Liver (tissue), 9 donors: ENCODE results near the gene WDR86. TPM values are rescaled to one million over a fixed set of nuclear protein-coding genes. Genes with fewer than 3 reads are reported as not detected.

Source experiments
- DNase-seq: peaks from one replicate; pipeline ENCODE4 v3.0.0-alpha.2; 2017; ENCODE audit warnings: low spot score
- H3K27ac ChIP-seq, 2 donors: one replicate each; pipeline ENCODE4 v1.7.0; 2013; ENCODE audit warnings: inconsistent platforms in 2 of 2, low read length in 2 of 2, control low read depth in 1 of 2, low read depth in 1 of 2, mild to moderate bottlenecking in 1 of 2
- H3K27me3 ChIP-seq, 4 donors: one replicate each; pipeline versions ENCODE4 v1.6.1 to v1.7.0; 2013; ENCODE audit warnings: low read length in 3 of 4, inconsistent platforms in 1 of 4, mild to moderate bottlenecking in 1 of 4, moderate library complexity in 1 of 4; ENCODE audit not compliant: control insufficient read depth in 4 of 4, insufficient read depth in 4 of 4
- H3K36me3 ChIP-seq, 4 donors: one replicate each; pipeline versions ENCODE4 v1.6.1 to v1.7.0; 2013; ENCODE audit warnings: low read length in 3 of 4, mild to moderate bottlenecking in 3 of 4, low read depth in 1 of 4, moderate library complexity in 1 of 4; ENCODE audit not compliant: control insufficient read depth in 4 of 4, insufficient read depth in 3 of 4
- H3K4me1 ChIP-seq, 4 donors: one replicate each; pipeline versions ENCODE4 v1.6.1 to v1.7.0; 2013; ENCODE audit warnings: low read length in 3 of 4, mild to moderate bottlenecking in 3 of 4, moderate library complexity in 1 of 4; ENCODE audit not compliant: control insufficient read depth in 4 of 4, insufficient read depth in 4 of 4
- H3K4me3 ChIP-seq, 3 donors: one replicate each; pipeline versions ENCODE4 v1.6.1 to v1.7.0; 2013; ENCODE audit warnings: low read length in 3 of 3, control low read depth in 1 of 3, low read depth in 1 of 3, mild to moderate bottlenecking in 1 of 3
- H3K9ac ChIP-seq, 2 donors: one replicate each; pipeline ENCODE4 v1.7.0; 2013; ENCODE audit warnings: low read length in 2 of 2, mild to moderate bottlenecking in 2 of 2, moderate library complexity in 2 of 2, control low read depth in 1 of 2, low read depth in 1 of 2
- H3K9me3 ChIP-seq, 4 donors: one replicate each; pipeline versions ENCODE4 v1.6.1 to v1.7.0; 2013; ENCODE audit warnings: low read length in 3 of 4; ENCODE audit not compliant: control insufficient read depth in 4 of 4
- CTCF ChIP-seq: fragments of 150-350 bp; IDR thresholded peaks from 2 replicates; pipeline ENCODE4 v1.5.1; 2017; ENCODE audit warnings: improper control_type of control experiment, low read depth, low read length; ENCODE audit not compliant: missing input control
- FOXA2 ChIP-seq: IDR thresholded peaks from 2 replicates; pipeline ENCODE4 v1.6.1; 2016; ENCODE audit warnings: antibody characterized with exemption
- GABPA ChIP-seq, 2 donors: IDR thresholded peaks in 1 of 2; conservative IDR thresholded peaks in 1 of 2; 2 replicates each; pipeline ENCODE4 v1.6.1; 2016; ENCODE audit warnings: antibody characterized with exemption in 2 of 2, mild to moderate bottlenecking in 1 of 2, moderate library complexity in 1 of 2
- HNF4A ChIP-seq, 2 donors: conservative IDR thresholded peaks; 2 replicates each; pipeline ENCODE4 v1.6.1; 2016; ENCODE audit warnings: antibody characterized with exemption in 2 of 2, mild to moderate bottlenecking in 2 of 2
- HNF4G ChIP-seq: IDR thresholded peaks from 2 replicates; pipeline ENCODE4 v1.6.1; 2016; ENCODE audit warnings: antibody characterized with exemption
- JUND ChIP-seq, 2 donors: IDR thresholded peaks; 2 replicates each; pipeline ENCODE4 v1.6.1; 2016; ENCODE audit warnings: antibody characterized with exemption in 2 of 2
- MAX ChIP-seq: IDR thresholded peaks from 2 replicates; pipeline ENCODE4 v1.6.1; 2016; ENCODE audit warnings: antibody characterized with exemption
- RAD21 ChIP-seq, 2 donors: IDR thresholded peaks; 2 replicates each; pipeline ENCODE4 v1.6.1; 2016; ENCODE audit warnings: antibody characterized with exemption in 2 of 2, mild to moderate bottlenecking in 2 of 2
- REST ChIP-seq: IDR thresholded peaks from 2 replicates; pipeline ENCODE4 v1.6.1; 2016; ENCODE audit warnings: antibody characterized with exemption, mild to moderate bottlenecking
- RXRA ChIP-seq, 2 donors: IDR thresholded peaks; 2 replicates each; pipeline ENCODE4 v1.6.1; 2017 to 2018; ENCODE audit warnings: antibody characterized with exemption in 2 of 2, mild to moderate bottlenecking in 1 of 2
- TAF1 ChIP-seq: conservative IDR thresholded peaks from 2 replicates; pipeline ENCODE4 v1.6.1; 2016; ENCODE audit warnings: antibody characterized with exemption, mild to moderate bottlenecking
- ZBTB33 ChIP-seq: IDR thresholded peaks from 2 replicates; pipeline ENCODE4 v1.6.1; 2016; ENCODE audit warnings: antibody characterized with exemption
- WGBS: extraction: QIAGEN DNeasy Blood & Tissue Kit; methylation state at CpG from one replicate; pipeline ENCODE4 v1.1.7; 2013; 5-methylcytosine and 5-hydroxymethylcytosine counted together
- polyA plus RNA-seq, 2 donors: library from polyadenylated mRNA; stranded (reverse) in 1 of 2; unstranded in 1 of 2; fragments of 200-250 nt in 1 of 2; fragments of >200 nt in 1 of 2; fragmentation: Nextera tagmentation in 1 of 2; extraction: Ambion mirVana in 1 of 2; gene quantifications; one replicate each; pipeline versions ENCODE4 v1.2.1 to v1.2.3, GENCODE V29; 2013 to 2015
- total RNA-seq, 2 donors: library from RNA; depleted of rRNA; stranded (reverse); fragments of >200 nt; gene quantifications; one replicate each; pipeline ENCODE4 v1.2.3, GENCODE V29; 2014
- donor health status: healthy.
- donor health status: healthy.
- donor health status: healthy.
- donor health status: healthy.
- donor health status: healthy.

The WDR86 gene
- total and polyA plus RNA-seq, 4 donors = 0.35 to 4.9 (median 0.77) TPM

GRCh38 chr7:151431768-151432311, 22.0 kb upstream of the WDR86 start:
- no peak overlapping the region for H3K9ac ChIP-seq
- 96% methylated on average over 25 of the region's 25 CpGs for WGBS
- H3K9me3 ChIP-seq = no peaks in the 10 kb centered on the region
- H3K36me3 ChIP-seq = no peaks in the 10 kb centered on the region
- no peak overlapping the region for H3K4me3 ChIP-seq
- no peaks in the 10 kb centered on the region for H3K4me1 ChIP-seq
- H3K27me3 ChIP-seq = peaks cover 0 to 2% (median 0%) of the 10 kb centered on the region in 4 donors
- TF ChIP-seq RAD21 (IDR thresholded peaks at IDR 0.05) (no peak), MAX (no peak)
- no peak overlapping the region for H3K27ac ChIP-seq
- DNase-seq = no peak

- Histone ChIP-seq H3K27ac (no peak overlapping the region), H3K36me3 (no peaks in the 10 kb centered on the region), H3K4me1 (no peaks in the 10 kb centered on the region), H3K4me3 (no peak overlapping the region), H3K27me3 (peaks cover 0 to 2% (median 0%) of the 10 kb centered on the region in 4 donors), H3K9me3 (no peaks in the 10 kb centered on the region), H3K9ac (no peak overlapping the region)
- no peak for DNase-seq
- no peak for TF ChIP-seq GABPA (IDR thresholded peaks at IDR 0.05 in 1 of 2, conservative IDR thresholded peaks at IDR 0.05 in 1 of 2)
- TF ChIP-seq RXRA (IDR thresholded peaks at IDR 0.05) = no peak
- TF ChIP-seq MAX = no peak
- no peak for TF ChIP-seq REST
- no peak for TF ChIP-seq RAD21 (IDR thresholded peaks at IDR 0.05)
- no peak for TF ChIP-seq CTCF
- TF ChIP-seq HNF4A (conservative IDR thresholded peaks at IDR 0.05) = no peak
- TF ChIP-seq HNF4G = no peak
- no peak for TF ChIP-seq TAF1
- no peak for TF ChIP-seq JUND (IDR thresholded peaks at IDR 0.05)
- TF ChIP-seq FOXA2 = no peak
- no peak for TF ChIP-seq ZBTB33
- 94% methylated on average over 13 of the region's 13 CpGs for WGBS
Measured at GRCh38 chr7:151431281-151431767, 21.5 kb upstream of the WDR86 start.
